GM23338 (cell line): ENCODE measurements around the gene SLC39A11. TPM values are rescaled to one million over a fixed set of nuclear protein-coding genes. Genes with fewer than 3 reads are reported as not detected.

Source experiments
- CREB1 ChIP-seq: fragments of 250-450 bp; sonication (Bioruptor Pico); IDR thresholded peaks from 2 replicates; pipeline ENCODE4 v1.5.0; 2020; ENCODE audit warnings: low read depth, mild to moderate bottlenecking, moderate library complexity
- EZH2phosphoT487 ChIP-seq: fragments of 200-600 bp; sonication (generic); IDR thresholded peaks from one replicate; pipeline ENCODE4 v1.8.1; 2018; ENCODE audit warnings: antibody characterized with exemption; ENCODE audit not compliant: unreplicated experiment
- NANOG ChIP-seq: IDR thresholded peaks from 2 replicates; pipeline ENCODE4 v1.6.1; 2016; ENCODE audit warnings: antibody characterized with exemption, borderline replicate concordance
- ZNF114 ChIP-seq: fragments of 250-450 bp; sonication (Bioruptor Pico); IDR thresholded peaks from 2 replicates; pipeline ENCODE4 v1.5.0; 2020; ENCODE audit warnings: mild to moderate bottlenecking, moderate library complexity
- ZNF331 ChIP-seq: fragments of 250-450 bp; sonication (Bioruptor Pico); IDR thresholded peaks from 2 replicates; pipeline ENCODE4 v1.5.0; 2020; ENCODE audit warnings: low read depth, mild to moderate bottlenecking, moderate library complexity
- polyA plus RNA-seq: library from polyadenylated mRNA; unstranded; fragments of >200 nt; fragmentation: Nextera tagmentation; extraction: Ambion mirVana; gene quantifications from 2 replicates; pipeline ENCODE4 v1.2.1, GENCODE V29; 2016
- total RNA-seq: library from RNA; depleted of rRNA; stranded (reverse); fragments of >200 nt; shearing (Covaris generic); gene quantifications from 2 replicates; pipeline ENCODE4 v1.2.3, GENCODE V29; 2014
- TF ChIP-seq, protein P1 (sequence below): fragments of 250-450 bp; sonication (Bioruptor Pico); IDR thresholded peaks from 2 replicates; pipeline ENCODE4 v1.5.0; 2020; ENCODE audit warnings: mild to moderate bottlenecking, moderate library complexity
- TF ChIP-seq, protein P2 (sequence below): IDR thresholded peaks from one replicate; pipeline ENCODE4 v1.6.1; 2018; ENCODE audit warnings: antibody characterized with exemption; ENCODE audit not compliant: unreplicated experiment

SLC39A11 gene
- total and polyA plus RNA-seq, 2 experiments from 2014 or later, result 10.8 to 18.1 TPM

DNA sequence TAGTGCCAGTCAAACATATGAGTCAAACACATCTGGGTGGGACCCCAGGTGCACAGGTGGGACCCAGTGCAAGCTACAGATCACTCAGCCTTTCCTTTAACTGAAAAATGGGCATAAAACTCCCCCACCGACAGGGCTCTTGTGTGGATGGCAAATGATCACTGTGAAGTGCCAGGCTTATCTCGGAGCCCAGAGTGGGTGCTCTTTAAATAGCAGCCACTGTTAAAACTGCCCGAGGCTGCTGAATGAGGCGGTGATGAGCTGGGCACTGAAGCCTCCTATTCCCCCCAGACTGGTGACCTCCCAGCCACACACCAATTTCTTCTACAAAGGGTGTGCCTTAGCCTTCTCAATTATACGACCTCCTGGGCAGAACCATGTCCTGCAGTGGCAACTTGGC, 433.8 kb downstream of the SLC39A11 start (continued):
- TF ChIP-seq, protein P1, sequence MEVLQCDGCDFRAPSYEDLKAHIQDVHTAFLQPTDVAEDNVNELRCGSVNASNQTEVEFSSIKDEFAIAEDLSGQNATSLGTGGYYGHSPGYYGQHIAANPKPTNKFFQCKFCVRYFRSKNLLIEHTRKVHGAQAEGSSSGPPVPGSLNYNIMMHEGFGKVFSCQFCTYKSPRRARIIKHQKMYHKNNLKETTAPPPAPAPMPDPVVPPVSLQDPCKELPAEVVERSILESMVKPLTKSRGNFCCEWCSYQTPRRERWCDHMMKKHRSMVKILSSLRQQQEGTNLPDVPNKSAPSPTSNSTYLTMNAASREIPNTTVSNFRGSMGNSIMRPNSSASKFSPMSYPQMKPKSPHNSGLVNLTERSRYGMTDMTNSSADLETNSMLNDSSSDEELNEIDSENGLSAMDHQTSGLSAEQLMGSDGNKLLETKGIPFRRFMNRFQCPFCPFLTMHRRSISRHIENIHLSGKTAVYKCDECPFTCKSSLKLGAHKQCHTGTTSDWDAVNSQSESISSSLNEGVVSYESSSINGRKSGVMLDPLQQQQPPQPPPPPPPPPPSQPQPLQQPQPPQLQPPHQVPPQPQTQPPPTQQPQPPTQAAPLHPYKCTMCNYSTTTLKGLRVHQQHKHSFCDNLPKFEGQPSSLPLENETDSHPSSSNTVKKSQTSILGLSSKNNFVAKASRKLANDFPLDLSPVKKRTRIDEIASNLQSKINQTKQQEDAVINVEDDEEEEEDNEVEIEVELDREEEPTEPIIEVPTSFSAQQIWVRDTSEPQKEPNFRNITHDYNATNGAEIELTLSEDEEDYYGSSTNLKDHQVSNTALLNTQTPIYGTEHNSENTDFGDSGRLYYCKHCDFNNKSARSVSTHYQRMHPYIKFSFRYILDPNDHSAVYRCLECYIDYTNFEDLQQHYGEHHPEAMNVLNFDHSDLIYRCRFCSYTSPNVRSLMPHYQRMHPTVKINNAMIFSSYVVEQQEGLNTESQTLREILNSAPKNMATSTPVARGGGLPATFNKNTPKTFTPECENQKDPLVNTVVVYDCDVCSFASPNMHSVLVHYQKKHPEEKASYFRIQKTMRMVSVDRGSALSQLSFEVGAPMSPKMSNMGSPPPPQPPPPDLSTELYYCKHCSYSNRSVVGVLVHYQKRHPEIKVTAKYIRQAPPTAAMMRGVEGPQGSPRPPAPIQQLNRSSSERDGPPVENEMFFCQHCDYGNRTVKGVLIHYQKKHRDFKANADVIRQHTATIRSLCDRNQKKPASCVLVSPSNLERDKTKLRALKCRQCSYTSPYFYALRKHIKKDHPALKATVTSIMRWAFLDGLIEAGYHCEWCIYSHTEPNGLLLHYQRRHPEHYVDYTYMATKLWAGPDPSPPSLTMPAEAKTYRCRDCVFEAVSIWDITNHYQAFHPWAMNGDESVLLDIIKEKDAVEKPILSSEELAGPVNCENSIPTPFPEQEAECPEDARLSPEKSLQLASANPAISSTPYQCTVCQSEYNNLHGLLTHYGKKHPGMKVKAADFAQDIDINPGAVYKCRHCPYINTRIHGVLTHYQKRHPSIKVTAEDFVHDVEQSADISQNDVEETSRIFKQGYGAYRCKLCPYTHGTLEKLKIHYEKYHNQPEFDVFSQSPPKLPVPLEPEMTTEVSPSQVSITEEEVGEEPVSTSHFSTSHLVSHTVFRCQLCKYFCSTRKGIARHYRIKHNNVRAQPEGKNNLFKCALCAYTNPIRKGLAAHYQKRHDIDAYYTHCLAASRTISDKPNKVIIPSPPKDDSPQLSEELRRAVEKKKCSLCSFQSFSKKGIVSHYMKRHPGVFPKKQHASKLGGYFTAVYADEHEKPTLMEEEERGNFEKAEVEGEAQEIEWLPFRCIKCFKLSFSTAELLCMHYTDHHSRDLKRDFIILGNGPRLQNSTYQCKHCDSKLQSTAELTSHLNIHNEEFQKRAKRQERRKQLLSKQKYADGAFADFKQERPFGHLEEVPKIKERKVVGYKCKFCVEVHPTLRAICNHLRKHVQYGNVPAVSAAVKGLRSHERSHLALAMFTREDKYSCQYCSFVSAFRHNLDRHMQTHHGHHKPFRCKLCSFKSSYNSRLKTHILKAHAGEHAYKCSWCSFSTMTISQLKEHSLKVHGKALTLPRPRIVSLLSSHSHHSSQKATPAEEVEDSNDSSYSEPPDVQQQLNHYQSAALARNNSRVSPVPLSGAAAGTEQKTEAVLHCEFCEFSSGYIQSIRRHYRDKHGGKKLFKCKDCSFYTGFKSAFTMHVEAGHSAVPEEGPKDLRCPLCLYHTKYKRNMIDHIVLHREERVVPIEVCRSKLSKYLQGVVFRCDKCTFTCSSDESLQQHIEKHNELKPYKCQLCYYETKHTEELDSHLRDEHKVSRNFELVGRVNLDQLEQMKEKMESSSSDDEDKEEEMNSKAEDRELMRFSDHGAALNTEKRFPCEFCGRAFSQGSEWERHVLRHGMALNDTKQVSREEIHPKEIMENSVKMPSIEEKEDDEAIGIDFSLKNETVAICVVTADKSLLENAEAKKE (CRISPR knock-in tag), result no peak
- TF ChIP-seq, protein P2, sequence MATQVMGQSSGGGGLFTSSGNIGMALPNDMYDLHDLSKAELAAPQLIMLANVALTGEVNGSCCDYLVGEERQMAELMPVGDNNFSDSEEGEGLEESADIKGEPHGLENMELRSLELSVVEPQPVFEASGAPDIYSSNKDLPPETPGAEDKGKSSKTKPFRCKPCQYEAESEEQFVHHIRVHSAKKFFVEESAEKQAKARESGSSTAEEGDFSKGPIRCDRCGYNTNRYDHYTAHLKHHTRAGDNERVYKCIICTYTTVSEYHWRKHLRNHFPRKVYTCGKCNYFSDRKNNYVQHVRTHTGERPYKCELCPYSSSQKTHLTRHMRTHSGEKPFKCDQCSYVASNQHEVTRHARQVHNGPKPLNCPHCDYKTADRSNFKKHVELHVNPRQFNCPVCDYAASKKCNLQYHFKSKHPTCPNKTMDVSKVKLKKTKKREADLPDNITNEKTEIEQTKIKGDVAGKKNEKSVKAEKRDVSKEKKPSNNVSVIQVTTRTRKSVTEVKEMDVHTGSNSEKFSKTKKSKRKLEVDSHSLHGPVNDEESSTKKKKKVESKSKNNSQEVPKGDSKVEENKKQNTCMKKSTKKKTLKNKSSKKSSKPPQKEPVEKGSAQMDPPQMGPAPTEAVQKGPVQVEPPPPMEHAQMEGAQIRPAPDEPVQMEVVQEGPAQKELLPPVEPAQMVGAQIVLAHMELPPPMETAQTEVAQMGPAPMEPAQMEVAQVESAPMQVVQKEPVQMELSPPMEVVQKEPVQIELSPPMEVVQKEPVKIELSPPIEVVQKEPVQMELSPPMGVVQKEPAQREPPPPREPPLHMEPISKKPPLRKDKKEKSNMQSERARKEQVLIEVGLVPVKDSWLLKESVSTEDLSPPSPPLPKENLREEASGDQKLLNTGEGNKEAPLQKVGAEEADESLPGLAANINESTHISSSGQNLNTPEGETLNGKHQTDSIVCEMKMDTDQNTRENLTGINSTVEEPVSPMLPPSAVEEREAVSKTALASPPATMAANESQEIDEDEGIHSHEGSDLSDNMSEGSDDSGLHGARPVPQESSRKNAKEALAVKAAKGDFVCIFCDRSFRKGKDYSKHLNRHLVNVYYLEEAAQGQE, result no peak
- no peak for TF ChIP-seq EZH2phosphoT487
- no peak for TF ChIP-seq NANOG
- TF ChIP-seq ZNF331 (CRISPR knock-in tag), result no peak
- no peak for TF ChIP-seq ZNF114 (CRISPR knock-in tag)
- no peak for TF ChIP-seq CREB1 (CRISPR knock-in tag)
